Measurements from ENCODE around the gene KANSL1. TPM values are rescaled to one million over a fixed set of nuclear protein-coding genes. Genes with fewer than 3 reads are reported as not detected.

Gene KANSL1
- total and polyA plus RNA-seq, 2 of the 4 experiments (the other 2 are of a cell fraction) = 19.1 to 49.6 TPM

DNA sequence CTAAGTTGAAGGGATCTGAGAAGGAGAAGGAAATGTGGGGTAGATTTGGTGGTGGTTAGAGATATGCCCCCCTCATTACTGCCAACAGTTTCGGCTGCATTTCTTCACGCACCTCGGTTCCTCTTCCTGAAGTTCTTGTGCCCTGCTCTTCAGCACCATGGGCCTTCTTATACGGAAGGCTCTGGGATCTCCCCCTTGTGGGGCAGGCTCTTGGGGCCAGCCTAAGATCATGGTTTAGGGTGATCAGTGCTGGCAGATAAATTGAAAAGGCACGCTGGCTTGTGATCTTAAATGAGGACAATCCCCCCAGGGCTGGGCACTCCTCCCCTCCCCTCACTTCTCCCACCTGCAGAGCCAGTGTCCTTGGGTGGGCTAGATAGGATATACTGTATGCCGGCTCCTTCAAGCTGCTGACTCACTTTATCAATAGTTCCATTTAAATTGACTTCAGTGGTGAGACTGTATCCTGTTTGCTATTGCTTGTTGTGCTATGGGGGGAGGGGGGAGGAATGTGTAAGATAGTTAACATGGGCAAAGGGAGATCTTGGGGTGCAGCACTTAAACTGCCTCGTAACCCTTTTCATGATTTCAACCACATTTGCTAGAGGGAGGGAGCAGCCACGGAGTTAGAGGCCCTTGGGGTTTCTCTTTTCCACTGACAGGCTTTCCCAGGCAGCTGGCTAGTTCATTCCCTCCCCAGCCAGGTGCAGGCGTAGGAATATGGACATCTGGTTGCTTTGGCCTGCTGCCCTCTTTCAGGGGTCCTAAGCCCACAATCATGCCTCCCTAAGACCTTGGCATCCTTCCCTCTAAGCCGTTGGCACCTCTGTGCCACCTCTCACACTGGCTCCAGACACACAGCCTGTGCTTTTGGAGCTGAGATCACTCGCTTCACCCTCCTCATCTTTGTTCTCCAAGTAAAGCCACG is 165.9 kb downstream of the KANSL1 start:
- ATAC-seq (ENCODE audit: low read depth) (no peak), DNase-seq (no peak)
- Histone ChIP-seq H2BK15ac (ENCODE audit: low read depth, low read length) (no peak overlapping the region), H3K9ac (ENCODE audit: low read depth, low read length) (no peak overlapping the region), H3K18ac (ENCODE audit: low read depth, low read length) (no peak overlapping the region), H2BK20ac (ENCODE audit: low read depth, low read length) (no peak overlapping the region), H3K9me1 (ENCODE audit: insufficient read depth, low read length) (peaks cover 10% of the 10 kb centered on the region), H4K20me1 (ENCODE audit: insufficient read depth, low read length) (peaks cover 12% of the 10 kb centered on the region), H4K8ac (ENCODE audit: low read depth in 2 of 2, low read length in 2 of 2) (no peak overlapping the region), H2BK120ac (ENCODE audit: low read depth, low read length) (no peak overlapping the region), H4K5ac (ENCODE audit: low read depth, low read length) (no peak overlapping the region), H2BK5ac (ENCODE audit: low read depth, low read length, poor library complexity, severe bottlenecking) (no peak overlapping the region), H3K14ac (replicated peaks; ENCODE audit: low read depth, low read length) (no peak overlapping the region), H3K9me3 (ENCODE audit: control insufficient read depth, insufficient read depth, low read length) (no peaks in the 10 kb centered on the region), H2AFZ (replicated peaks; ENCODE audit: low read length, poor library complexity) (no peak overlapping the region), H3K79me1 (ENCODE audit: low read depth in 1 of 2, low read length in 2 of 2) (peaks cover 0 to 29% of the 10 kb centered on the region in 2 experiments; a peak in 2 of 4 replicates), H3K4me1 (ENCODE audit: control insufficient read depth, insufficient read depth, low read length) (no peaks in the 10 kb centered on the region), H4K91ac (ENCODE audit: insufficient read depth, low read depth, low read length) (no peak overlapping the region), H2AK9ac (replicated peaks; ENCODE audit: low read depth, low read length, poor library complexity) (no peak overlapping the region), H3K4ac (ENCODE audit: low read depth, low read length) (no peak overlapping the region), H3K36me3 (ENCODE audit: control insufficient read depth, insufficient read depth, low read length) (peaks cover 44% of the 10 kb centered on the region), H3K4me3 (ENCODE audit: insufficient read depth, low read depth, low read length) (no peak overlapping the region), H2AK5ac (ENCODE audit: low read depth, low read length) (no peak overlapping the region), H3K27me3 (ENCODE audit: control insufficient read depth, insufficient read depth, low read length) (no peaks in the 10 kb centered on the region), H3K23ac (ENCODE audit: low read depth, low read length) (no peak overlapping the region), H3K27ac (ENCODE audit: insufficient read depth, low read length) (no peak overlapping the region), H3K56ac (ENCODE audit: extremely low read depth, insufficient read depth, low read length) (no peak overlapping the region), H3K4me2 (ENCODE audit: low read depth, low read length) (no peak overlapping the region)
- no peak for TF ChIP-seq MAFK (IDR thresholded peaks at IDR 0.05; ENCODE audit: low read depth, low read length)
- TF ChIP-seq FOS (IDR thresholded peaks at IDR 0.05; ENCODE audit: low read depth, low read length) = no peak
- no peak for TF ChIP-seq MXI1 (IDR thresholded peaks at IDR 0.05; ENCODE audit: borderline replicate concordance, low read depth, low read length)
- no peak for TF ChIP-seq CHD1 (IDR thresholded peaks at IDR 0.05; ENCODE audit: low read depth, low read length)
- TF ChIP-seq, protein P1, sequence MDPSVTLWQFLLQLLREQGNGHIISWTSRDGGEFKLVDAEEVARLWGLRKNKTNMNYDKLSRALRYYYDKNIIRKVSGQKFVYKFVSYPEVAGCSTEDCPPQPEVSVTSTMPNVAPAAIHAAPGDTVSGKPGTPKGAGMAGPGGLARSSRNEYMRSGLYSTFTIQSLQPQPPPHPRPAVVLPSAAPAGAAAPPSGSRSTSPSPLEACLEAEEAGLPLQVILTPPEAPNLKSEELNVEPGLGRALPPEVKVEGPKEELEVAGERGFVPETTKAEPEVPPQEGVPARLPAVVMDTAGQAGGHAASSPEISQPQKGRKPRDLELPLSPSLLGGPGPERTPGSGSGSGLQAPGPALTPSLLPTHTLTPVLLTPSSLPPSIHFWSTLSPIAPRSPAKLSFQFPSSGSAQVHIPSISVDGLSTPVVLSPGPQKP (IDR thresholded peaks at IDR 0.05; ENCODE audit: borderline replicate concordance, low read depth, low read length) = no peak
- TF ChIP-seq CEBPB (IDR thresholded peaks at IDR 0.05; ENCODE audit: low read depth, low read length) = no peak
- TF ChIP-seq POLR2A (IDR thresholded peaks at IDR 0.05; ENCODE audit: low read depth, low read length) = no peak
- TF ChIP-seq MAZ (IDR thresholded peaks at IDR 0.05; ENCODE audit: borderline replicate concordance, low read depth, low read length) = no peak
- POLR2A ChIA-PET (ENCODE audit: unreplicated experiment) = no interaction called here
- dilution Hi-C loops (cut with HindIII; ENCODE audit: low sequenced_read_pairs, unreplicated experiment) = no loop called here
- CTCF ChIA-PET = no interaction called here
- intact Hi-C loops (cut with micrococcal nuclease) = no loop called here
- in situ Hi-C loops (cut with MboI; ENCODE audit: low sequenced_read_pairs) = no loop called here
- WGBS, 2 experiments (ENCODE audit: extremely low coverage in 2 of 2, insufficient read length in 1 of 2) = no CpG with 5 or more reads among the region's 12 CpGs
- no TSS peak for BruUV-seq (replicated peaks)

Data from IMR-90 (cell line).